Activated B cell treated with CpG ODN at 0.5 μM for 24 hours (primary cell): ENCODE data around the gene HRCT1. TPM values are rescaled to one million over a fixed set of nuclear protein-coding genes. Genes with fewer than 3 reads are reported as not detected.

Experiments
- ATAC-seq: fragments of 200-7000 bp; cut with Tn5 transposase; one replicate; pipeline ENCODE4 v1.10.0; 2021; ENCODE audit warnings: low read depth, mild to moderate bottlenecking, moderate library complexity
- CTCF ChIA-PET: fragments of 350-600 bp; sonication (Branson Sonifier 250); formaldehyde crosslinking; loops from one replicate; lab custom pipeline; 2021; ENCODE audit warnings: antibody characterized with exemption; lab: Charles Lee
- POLR2A ChIA-PET: fragments of 350-600 bp; sonication (Branson Sonifier 250); formaldehyde crosslinking; loops from one replicate; lab custom pipeline; 2021; ENCODE audit warnings: antibody characterized with exemption; lab: Charles Lee
- DNase-seq: peaks from one replicate; pipeline ENCODE4 v3.0.0; 2022
- H3K27ac Mint-ChIP-seq: one replicate; pipeline ENCODE4 v1.8.0; 2020; ENCODE audit warnings: mixed read lengths
- H3K27me3 Mint-ChIP-seq: one replicate; pipeline ENCODE4 v1.8.0; 2021; ENCODE audit warnings: mixed read lengths
- H3K36me3 Mint-ChIP-seq: one replicate; pipeline ENCODE4 v1.8.0; 2021; ENCODE audit warnings: low read depth, mixed read lengths
- H3K4me1 Mint-ChIP-seq: one replicate; pipeline ENCODE4 v1.8.0; 2021; ENCODE audit warnings: mixed read lengths
- H3K4me3 Mint-ChIP-seq: one replicate; pipeline ENCODE4 v1.8.0; 2020; ENCODE audit warnings: mild to moderate bottlenecking, mixed read lengths
- H3K9me3 Mint-ChIP-seq: one replicate; pipeline ENCODE4 v1.8.0; 2020; ENCODE audit warnings: mixed read lengths
- CTCF ChIP-seq: fragments of 200-600 bp; IDR thresholded peaks from one replicate; pipeline ENCODE4 v1.8.0; 2022; ENCODE audit warnings: antibody characterized with exemption, mild to moderate bottlenecking
- intact Hi-C: fragments of 100-400 bp; cut with micrococcal nuclease; formaldehyde crosslinking; loops from one replicate; pipeline ENCODE4 v1.15.1; 2024
- total RNA-seq: library from RNA; stranded (reverse); gene quantifications from 2 replicates; pipeline ENCODE4 v1.2.3, GENCODE V29; 2022

Gene HRCT1
- total RNA-seq, 1 donor from 2014 or later = not detected

DNA sequence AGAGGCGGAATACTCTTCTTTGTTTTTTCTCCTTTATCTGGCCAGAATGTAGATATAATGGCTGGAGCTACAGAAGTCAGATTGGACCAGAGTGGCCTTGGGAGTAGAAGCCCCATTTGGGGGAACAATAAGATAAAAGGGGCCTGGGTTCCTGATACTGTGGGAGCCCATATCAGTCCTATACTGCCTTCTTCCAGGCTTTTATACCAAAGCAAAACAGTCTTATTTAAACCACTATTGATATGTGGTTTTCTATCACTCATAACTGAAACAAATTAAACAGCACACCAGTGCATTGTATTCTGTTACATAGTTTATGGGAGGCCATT is 17.6 kb downstream of the HRCT1 start:
- CTCF ChIA-PET = no interaction called here
- ATAC-seq (no peak), DNase-seq (no peak)
- intact Hi-C loops = no loop called here
- Mint-ChIP-seq H3K9me3 (no peaks in the 10 kb centered on the region), H3K36me3 (no peaks in the 10 kb centered on the region), H3K4me3 (no peak overlapping the region), H3K27ac (no peak overlapping the region), H3K27me3 (peaks cover 18% of the 10 kb centered on the region), H3K4me1 (peaks cover 1% of the 10 kb centered on the region)
- TF ChIP-seq CTCF = no peak
- POLR2A ChIA-PET = interaction anchor here (0.6 kb wide), 1 partner anchor 20 kb away, joined by 4 read pairs; no protein-coding TSS in a partner anchor

GRCh38 chr9:35923927-35924763 is 18.1 kb downstream of the HRCT1 start:
- H3K36me3 Mint-ChIP-seq = no peaks in the 10 kb centered on the region
- DNase-seq = no peak
- intact Hi-C loops = no loop called here
- POLR2A ChIA-PET = interaction anchor here (0.6 kb wide), 1 partner anchor 20 kb away, joined by 4 read pairs; no protein-coding TSS in a partner anchor
- H3K4me3 Mint-ChIP-seq = no peak overlapping the region
- no peak for TF ChIP-seq CTCF
- H3K4me1 Mint-ChIP-seq = no peaks in the 10 kb centered on the region
- H3K27me3 Mint-ChIP-seq = peaks cover 22% of the 10 kb centered on the region
- CTCF ChIA-PET = no interaction called here
- H3K9me3 Mint-ChIP-seq = no peaks in the 10 kb centered on the region
- no peak overlapping the region for H3K27ac Mint-ChIP-seq
- ATAC-seq = no peak

DNA sequence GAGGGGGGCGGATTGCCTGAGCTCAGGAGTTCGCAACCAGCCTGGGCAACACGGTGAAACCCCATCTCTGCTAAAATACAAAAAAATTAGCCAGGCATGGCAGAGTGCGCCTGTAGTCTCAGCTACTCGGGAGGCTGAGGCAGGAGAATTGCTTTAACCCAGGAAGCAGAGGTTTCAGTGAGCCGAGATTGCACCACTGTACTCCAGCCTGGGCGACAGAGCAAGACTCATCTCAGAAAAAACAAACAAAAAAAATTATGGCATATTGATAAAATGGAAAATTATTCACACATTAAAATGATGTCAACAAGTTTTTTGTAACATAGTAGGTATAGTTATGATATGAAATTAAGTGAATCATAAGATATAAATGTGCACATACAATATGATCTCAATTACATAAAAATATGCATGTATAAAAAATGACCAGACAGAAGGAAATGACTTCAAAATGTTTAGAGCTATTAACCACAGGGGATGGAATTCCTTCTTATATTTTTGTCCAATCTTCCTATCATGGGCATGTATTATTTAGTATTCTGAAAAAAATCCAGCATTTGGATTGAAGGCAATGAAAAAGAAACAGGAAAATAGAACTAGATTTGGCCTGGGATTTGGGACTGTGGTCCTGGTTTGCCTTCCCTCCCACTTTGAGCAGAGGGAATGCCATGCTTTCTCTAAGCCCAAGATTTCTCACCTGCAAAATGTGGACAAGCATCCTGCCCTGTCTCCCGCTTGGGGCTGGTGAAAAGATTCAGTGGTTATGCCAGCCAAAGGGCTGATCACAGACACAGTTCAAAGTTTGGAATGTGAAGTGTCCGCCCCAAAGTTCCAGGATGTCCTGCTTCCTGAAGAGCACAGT is 22.8 kb downstream of the HRCT1 start:
- DNase-seq (no peak), ATAC-seq (no peak)
- peaks cover 3% of the 10 kb centered on the region for H3K4me1 Mint-ChIP-seq
- intact Hi-C loops = no loop called here
- peaks cover 23% of the 10 kb centered on the region for H3K27me3 Mint-ChIP-seq
- no peak for TF ChIP-seq CTCF
- H3K9me3 Mint-ChIP-seq = no peaks in the 10 kb centered on the region
- H3K36me3 Mint-ChIP-seq = no peaks in the 10 kb centered on the region
- no peak overlapping the region for H3K27ac Mint-ChIP-seq
- POLR2A ChIA-PET = no interaction called here
- no peak overlapping the region for H3K4me3 Mint-ChIP-seq
- CTCF ChIA-PET = no interaction called here

DNA sequence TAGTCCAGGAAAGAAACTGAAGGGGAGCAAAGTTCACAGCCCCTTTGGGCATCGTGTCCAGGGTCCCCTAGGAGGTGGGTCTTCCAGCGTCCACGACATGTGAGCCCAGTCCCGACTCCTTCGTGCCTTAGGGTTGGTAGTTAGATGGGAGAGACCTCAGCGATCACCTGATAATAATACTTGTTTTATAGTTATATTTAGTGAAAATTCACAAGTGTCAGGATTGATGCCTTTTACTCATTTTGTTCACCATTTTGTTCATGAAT is 23.4 kb downstream of the HRCT1 start:
- H3K27ac Mint-ChIP-seq = no peak overlapping the region
- DNase-seq (no peak), ATAC-seq (no peak)
- peaks cover 23% of the 10 kb centered on the region for H3K27me3 Mint-ChIP-seq
- H3K9me3 Mint-ChIP-seq = no peaks in the 10 kb centered on the region
- H3K4me3 Mint-ChIP-seq = no peak overlapping the region
- TF ChIP-seq CTCF = no peak
- ChIA-PET CTCF (no interaction called here), POLR2A (no interaction called here)
- intact Hi-C loops = no loop called here
- peaks cover 3% of the 10 kb centered on the region for H3K4me1 Mint-ChIP-seq
- H3K36me3 Mint-ChIP-seq = no peaks in the 10 kb centered on the region

DNA sequence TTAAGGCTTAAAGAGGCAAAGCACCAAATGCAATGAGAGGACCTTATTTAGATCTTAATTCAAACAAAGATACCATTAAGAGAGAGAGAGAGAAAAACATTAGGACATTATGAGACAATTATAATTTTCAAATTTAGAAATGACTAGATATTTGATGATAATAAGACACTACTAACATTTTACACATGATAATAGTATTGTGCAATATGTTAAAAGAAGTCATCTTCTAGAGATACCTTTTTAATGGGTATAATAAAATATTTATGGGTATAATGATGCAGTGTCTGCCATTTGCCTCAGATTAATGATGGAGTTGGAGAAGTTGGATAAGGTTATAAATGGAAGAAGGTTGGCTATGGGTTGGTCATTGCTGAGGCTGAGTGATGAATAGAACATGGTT is 24.5 kb downstream of the HRCT1 start:
- intact Hi-C loops = no loop called here
- peaks cover 3% of the 10 kb centered on the region for H3K4me1 Mint-ChIP-seq
- no peak for TF ChIP-seq CTCF
- H3K27me3 Mint-ChIP-seq = peaks cover 28% of the 10 kb centered on the region
- CTCF ChIA-PET = no interaction called here
- POLR2A ChIA-PET = no interaction called here
- no peak overlapping the region for H3K27ac Mint-ChIP-seq
- H3K36me3 Mint-ChIP-seq = no peaks in the 10 kb centered on the region
- H3K9me3 Mint-ChIP-seq = no peaks in the 10 kb centered on the region
- no peak for DNase-seq
- ATAC-seq = no peak
- H3K4me3 Mint-ChIP-seq = no peak overlapping the region
